OCI-LY7 (cell line): ENCODE data around the gene TXNDC12. TPM values are rescaled to one million over a fixed set of nuclear protein-coding genes. Genes with fewer than 3 reads are reported as not detected.

Source experiments
- BruUV-seq: library from RNA; stranded (reverse); fragments of 400-500 nt; replicated peaks from 2 replicates; lab custom pipeline; 2021; lab: Mats Ljungman, UMichigan
- CTCF ChIA-PET: fragments of 300-600 bp; sonication (Branson Sonifier 250); formaldehyde crosslinking; loops from one replicate; lab custom pipeline; 2022; ENCODE audit warnings: antibody characterized with exemption; ENCODE audit not compliant: unreplicated experiment; lab: Charles Lee
- POLR2A ChIA-PET: fragments of 300-600 bp; sonication (Branson Sonifier 250); formaldehyde crosslinking; loops from one replicate; lab custom pipeline; 2022; ENCODE audit warnings: antibody characterized with exemption; lab: Charles Lee
- DNase-seq: peaks from one replicate; pipeline ENCODE4 v3.0.0-alpha.2; 2015; ENCODE audit warnings: low spot score
- H2AFZ ChIP-seq: fragments of 200-600 bp; sonication (generic), shearing (Covaris generic); 2 replicates; pipeline ENCODE4 v1.6.1; 2014; ENCODE audit warnings: mild to moderate bottlenecking, antibody characterized with exemption, low read length, moderate library complexity
- H3K27ac ChIP-seq: fragments of 200-600 bp; sonication (generic); 2 replicates; pipeline ENCODE4 v1.5.1; 2014; ENCODE audit warnings: mixed run types, low read depth, mild to moderate bottlenecking, moderate library complexity, low read length, inconsistent platforms; ENCODE audit not compliant: poor library complexity, severe bottlenecking
- H3K36me3 ChIP-seq: fragments of 200-600 bp; sonication (generic); 2 replicates; pipeline ENCODE4 v1.6.1; 2014; ENCODE audit warnings: mild to moderate bottlenecking, antibody characterized with exemption, low read length, moderate library complexity, mixed read lengths; ENCODE audit not compliant: insufficient read depth
- H3K4me1 ChIP-seq: fragments of 200-600 bp; sonication (generic); 2 replicates; pipeline ENCODE4 v1.5.1; 2014; ENCODE audit warnings: mild to moderate bottlenecking, low read length; ENCODE audit not compliant: insufficient read depth, poor library complexity, severe bottlenecking
- H3K4me2 ChIP-seq: fragments of 200-600 bp; sonication (generic); 2 replicates; pipeline ENCODE4 v1.6.1; 2014; ENCODE audit warnings: mild to moderate bottlenecking, low read length
- H3K4me3 ChIP-seq: fragments of 200-600 bp; sonication (generic); 2 replicates; pipeline ENCODE4 v1.5.1; 2014; ENCODE audit warnings: mild to moderate bottlenecking, low read depth, low read length; ENCODE audit not compliant: poor library complexity, severe bottlenecking
- H3K79me2 ChIP-seq: fragments of 200-600 bp; sonication (generic); 2 replicates; pipeline ENCODE4 v1.6.1; 2016; ENCODE audit warnings: low read depth, mild to moderate bottlenecking, low read length, moderate library complexity, mixed read lengths; ENCODE audit not compliant: insufficient read depth
- H3K9me2 ChIP-seq: fragments of 200-600 bp; sonication (generic); 2 replicates; pipeline ENCODE4 v1.6.1; 2016; ENCODE audit warnings: mild to moderate bottlenecking, low read length, mixed read lengths; ENCODE audit not compliant: insufficient read depth
- H3K9me3 ChIP-seq: fragments of 200-600 bp; sonication (generic); 2 replicates; pipeline ENCODE4 v1.6.1; 2014; ENCODE audit warnings: mild to moderate bottlenecking, mixed run types, low read length, mixed read lengths
- H4K20me1 ChIP-seq: fragments of 200-600 bp; sonication (generic); 2 replicates; pipeline ENCODE4 v1.6.1; 2014; ENCODE audit warnings: mild to moderate bottlenecking, antibody characterized with exemption, low read length, moderate library complexity, mixed read lengths; ENCODE audit not compliant: insufficient read depth
- CTCF ChIP-seq: fragments of 200-600 bp; sonication (generic); conservative IDR thresholded peaks from 2 replicates; pipeline ENCODE4 v1.5.1; 2014; ENCODE audit warnings: mild to moderate bottlenecking, antibody characterized with exemption, low read length, moderate library complexity, mixed read lengths
- EZH2phosphoT487 ChIP-seq: fragments of 200-600 bp; sonication (generic); IDR thresholded peaks from 2 replicates; pipeline ENCODE4 v1.6.1; 2018; ENCODE audit warnings: low read depth, borderline replicate concordance, mild to moderate bottlenecking, mixed run types, antibody characterized with exemption, low read length, moderate library complexity, mixed read lengths
- intact Hi-C: fragments of 100-400 bp; cut with micrococcal nuclease; formaldehyde crosslinking; loops from one replicate; pipeline ENCODE4 v1.10.0; 2022; ENCODE audit not compliant: unreplicated experiment
- total RNA-seq, 2 experiments: library from RNA; depleted of rRNA in 1 of 2; stranded (reverse); fragments of >200 nt in 1 of 2; shearing (Covaris generic) in 1 of 2; gene quantifications; 2 replicates each; pipeline ENCODE4 v1.2.3, GENCODE V29; 2014 to 2022

Gene TXNDC12
- total RNA-seq, 2 experiments from 2014 or later, result 26.6 to 40.5 TPM

GRCh38 chr1:52003877-52004276, 51.1 kb downstream of the TXNDC12 start:
- intact Hi-C loops, result loop anchor here (5.0 kb wide), 1 partner anchor 197 kb away; no protein-coding TSS in a partner anchor
- ChIA-PET POLR2A (interaction anchor here (0.7 kb wide), 1 partner anchor 272 kb away, joined by 5 read pairs; no protein-coding TSS in a partner anchor), CTCF (no interaction called here)
- Histone ChIP-seq H3K9me2 (no peaks in the 10 kb centered on the region), H2AFZ (no peak overlapping the region), H3K9me3 (no peaks in the 10 kb centered on the region), H3K27ac (no peak overlapping the region), H3K36me3 (no peaks in the 10 kb centered on the region), H3K4me1 (no peaks in the 10 kb centered on the region), H3K4me2 (no peak overlapping the region), H4K20me1 (no peaks in the 10 kb centered on the region), H3K4me3 (no peak overlapping the region), H3K79me2 (no peaks in the 10 kb centered on the region)
- no TSS peak for BruUV-seq
- no peak for DNase-seq
- TF ChIP-seq CTCF, result no peak
- no peak for TF ChIP-seq EZH2phosphoT487

GRCh38 chr1:52002038-52002917, 52.7 kb downstream of the TXNDC12 start:
- no peak overlapping the region for H3K4me3 ChIP-seq
- no peaks in the 10 kb centered on the region for H4K20me1 ChIP-seq
- no peaks in the 10 kb centered on the region for H3K36me3 ChIP-seq
- POLR2A ChIA-PET, result no interaction called here
- CTCF ChIA-PET, result interaction anchor here (0.6 to 1.0 kb wide), 2 partner anchors 105 to 159 kb away, joined by 3 read pairs; no protein-coding TSS in a partner anchor
- intact Hi-C loops, result loop anchor here (1.0 to 5.0 kb wide), 2 partner anchors 105 to 195 kb away; no protein-coding TSS in a partner anchor
- no peak overlapping the region for H3K27ac ChIP-seq
- BruUV-seq, result no TSS peak
- no peak overlapping the region for H3K4me2 ChIP-seq
- H3K9me3 ChIP-seq, result no peaks in the 10 kb centered on the region
- H3K79me2 ChIP-seq, result no peaks in the 10 kb centered on the region
- TF ChIP-seq CTCF (peak; percentile 96), EZH2phosphoT487 (no peak)
- no peaks in the 10 kb centered on the region for H3K9me2 ChIP-seq
- no peaks in the 10 kb centered on the region for H3K4me1 ChIP-seq
- H2AFZ ChIP-seq, result no peak overlapping the region
- DNase-seq, result peak; percentile 86
